Calu3 (cell line): ENCODE measurements around the gene CD46. TPM values are rescaled to one million over a fixed set of nuclear protein-coding genes. Genes with fewer than 3 reads are reported as not detected.
A peak's percentile ranks its signal among the peaks of the same experiment; 100 is the strongest.

Source experiments
- BruUV-seq: library from RNA; stranded (reverse); fragments of 400-500 nt; replicated peaks from 2 replicates; lab custom pipeline; 2021; lab: Mats Ljungman, UMichigan
- CTCF ChIA-PET: fragments of 300-600 bp; sonication (Branson Sonifier 250); formaldehyde crosslinking; loops from one replicate; lab custom pipeline; 2022; ENCODE audit warnings: antibody characterized with exemption; lab: Charles Lee
- DNase-seq: peaks from one replicate; pipeline ENCODE4 v3.0.0; 2022
- H3K27ac Mint-ChIP-seq: one replicate; pipeline ENCODE4 v1.8.0; 2022; ENCODE audit warnings: mixed read lengths; ENCODE audit not compliant: unreplicated experiment
- H3K27me3 Mint-ChIP-seq: one replicate; pipeline ENCODE4 v1.8.0; 2022; ENCODE audit warnings: mixed read lengths; ENCODE audit not compliant: unreplicated experiment
- H3K36me3 Mint-ChIP-seq: one replicate; pipeline ENCODE4 v1.8.0; 2022; ENCODE audit warnings: mild to moderate bottlenecking, moderate library complexity, mixed read lengths; ENCODE audit not compliant: insufficient read depth, unreplicated experiment
- H3K4me1 Mint-ChIP-seq: one replicate; pipeline ENCODE4 v1.8.0; 2022; ENCODE audit warnings: mild to moderate bottlenecking, low read depth, mixed read lengths; ENCODE audit not compliant: unreplicated experiment
- H3K4me3 Mint-ChIP-seq: one replicate; pipeline ENCODE4 v1.8.0; 2022; ENCODE audit warnings: mild to moderate bottlenecking, low read depth, moderate library complexity, mixed read lengths; ENCODE audit not compliant: unreplicated experiment
- H3K9me3 Mint-ChIP-seq: one replicate; pipeline ENCODE4 v1.8.0; 2022; ENCODE audit warnings: low read depth, mixed read lengths; ENCODE audit not compliant: unreplicated experiment
- CTCF ChIP-seq: fragments of 200-600 bp; IDR thresholded peaks from one replicate; pipeline ENCODE4 v1.8.0; 2022; ENCODE audit warnings: antibody characterized with exemption; ENCODE audit not compliant: unreplicated experiment
- intact Hi-C: fragments of 100-400 bp; cut with micrococcal nuclease; formaldehyde crosslinking; loops from one replicate; pipeline ENCODE4 v1.10.0; 2022; ENCODE audit not compliant: unreplicated experiment
- total RNA-seq: library from RNA; stranded (reverse); gene quantifications from 2 replicates; pipeline ENCODE4 v1.2.3, GENCODE V29; 2022

CD46 gene
- total RNA-seq, 1 experiment from 2014 or later, result 635 TPM

GRCh38 chr1:207745839-207746767, 5.8 kb upstream of the CD46 start:
- BruUV-seq, result no TSS peak
- TF ChIP-seq CTCF, result no peak
- Mint-ChIP-seq H3K36me3 (peaks cover 4% of the 10 kb centered on the region), H3K4me1 (peaks cover 45% of the 10 kb centered on the region), H3K4me3 (no peak overlapping the region), H3K27ac (no peak overlapping the region), H3K27me3 (no peaks in the 10 kb centered on the region), H3K9me3 (no peaks in the 10 kb centered on the region)
- CTCF ChIA-PET, result interaction anchor here (0.6 to 1.0 kb wide), 5 partner anchors 8 to 1080 kb away, joined by 3 to 5 read pairs (median 3); no protein-coding TSS in a partner anchor
- intact Hi-C loops, result loop anchor here (5.0 kb wide), 1 partner anchor 51 kb away; no protein-coding TSS in a partner anchor
- DNase-seq, result peak; percentile 59

GRCh38 chr1:207747627-207748492, 4.0 kb upstream of the CD46 start:
- Mint-ChIP-seq H3K9me3 (no peaks in the 10 kb centered on the region), H3K36me3 (peaks cover 22% of the 10 kb centered on the region), H3K4me3 (peak overlapping the region; percentile 5), H3K27me3 (no peaks in the 10 kb centered on the region), H3K4me1 (peaks cover 47% of the 10 kb centered on the region), H3K27ac (peak overlapping the region; percentile 74)
- peak; percentile 60 for DNase-seq
- CTCF ChIA-PET, result interaction anchor here (0.8 kb wide), 1 partner anchor 45 kb away, joined by 3 read pairs; no protein-coding TSS in a partner anchor
- intact Hi-C loops, result loop anchor here (5.0 kb wide), 1 partner anchor 49 kb away; no protein-coding TSS in a partner anchor
- TF ChIP-seq CTCF, result no peak
- no TSS peak for BruUV-seq

- intact Hi-C loops, result loop anchor here (5.0 kb wide), 1 partner anchor 48 kb away; no protein-coding TSS in a partner anchor
- peak overlapping the region; percentile 6 for H3K4me3 Mint-ChIP-seq
- H3K9me3 Mint-ChIP-seq, result no peaks in the 10 kb centered on the region
- H3K4me1 Mint-ChIP-seq, result peaks cover 48% of the 10 kb centered on the region
- H3K27ac Mint-ChIP-seq, result peak overlapping the region; percentile 74
- peak; percentile 58 for DNase-seq
- CTCF ChIA-PET, result interaction anchor here (0.8 to 1.1 kb wide), 2 partner anchors 46 to 50 kb away, joined by 3 to 6 read pairs; no protein-coding TSS in a partner anchor
- no peaks in the 10 kb centered on the region for H3K27me3 Mint-ChIP-seq
- TF ChIP-seq CTCF, result no peak
- no TSS peak for BruUV-seq
- peaks cover 33% of the 10 kb centered on the region for H3K36me3 Mint-ChIP-seq
Observed at GRCh38 chr1:207748737-207749528, 2.9 kb upstream of the CD46 start.
